Neural progenitor cell (in vitro differentiated cells): ENCODE results near the gene PEMT. TPM values are rescaled to one million over a fixed set of nuclear protein-coding genes. Genes with fewer than 3 reads are reported as not detected.
A peak's percentile ranks its signal among the peaks of the same experiment; 100 is the strongest.

ENCODE experiments used
- DNase-seq: peaks from one replicate; pipeline ENCODE4 v3.0.0-alpha.2; 2016; ENCODE audit warnings: low spot score
- H2AFZ ChIP-seq: fragments of 200-600 bp; sonication (generic); replicated peaks from 2 replicates; pipeline ENCODE4 v1.6.1; 2016; ENCODE audit warnings: antibody characterized with exemption
- H3F3A ChIP-seq: fragments of 200-600 bp; sonication (generic); 2 replicates; pipeline ENCODE4 v1.6.1; 2016; ENCODE audit warnings: antibody characterized with exemption, low read depth
- H3K27ac ChIP-seq: fragments of 200-600 bp; sonication (generic); 2 replicates; pipeline ENCODE4 v1.5.1; 2016; ENCODE audit warnings: mild to moderate bottlenecking
- H3K27me3 ChIP-seq: fragments of 200-600 bp; sonication (generic); 2 replicates; pipeline ENCODE4 v1.6.1; 2016; ENCODE audit warnings: mild to moderate bottlenecking, moderate library complexity
- H3K36me3 ChIP-seq: fragments of 200-600 bp; sonication (generic); 2 replicates; pipeline ENCODE4 v1.5.1; 2016
- H3K4me1 ChIP-seq: fragments of 200-600 bp; sonication (generic); 2 replicates; pipeline ENCODE4 v1.6.1; 2016; ENCODE audit warnings: mixed run types
- H3K4me2 ChIP-seq: fragments of 200-600 bp; sonication (generic); 2 replicates; pipeline ENCODE4 v1.6.1; 2016
- H3K4me3 ChIP-seq: fragments of 200-600 bp; sonication (generic); 2 replicates; pipeline ENCODE4 v1.5.1; 2016
- H3K79me2 ChIP-seq: fragments of 200-600 bp; sonication (generic); 2 replicates; pipeline ENCODE4 v1.6.1; 2016; ENCODE audit warnings: low read depth
- H3K9ac ChIP-seq: fragments of 200-600 bp; sonication (generic); 2 replicates; pipeline ENCODE4 v1.6.1; 2016
- H3K9me3 ChIP-seq: fragments of 200-600 bp; sonication (generic); 2 replicates; pipeline ENCODE4 v1.5.1; 2016; ENCODE audit warnings: low read depth
- H4K20me1 ChIP-seq: fragments of 200-600 bp; sonication (generic); 2 replicates; pipeline ENCODE4 v1.6.1; 2016; ENCODE audit warnings: low read depth
- H3K27ac Mint-ChIP-seq: 3 replicates; pipeline ENCODE4 v1.8.0; 2021; ENCODE audit warnings: mixed read lengths
- H3K27me3 Mint-ChIP-seq: 2 replicates; pipeline ENCODE4 v1.8.0; 2022; ENCODE audit warnings: low read depth, mild to moderate bottlenecking, inconsistent platforms, moderate library complexity, mixed read lengths; ENCODE audit not compliant: insufficient read depth
- H3K36me3 Mint-ChIP-seq: 3 replicates; pipeline ENCODE4 v1.8.0; 2021; ENCODE audit warnings: mixed read lengths
- H3K4me1 Mint-ChIP-seq: 3 replicates; pipeline ENCODE4 v1.8.0; 2021; ENCODE audit warnings: mixed read lengths
- H3K4me3 Mint-ChIP-seq: 3 replicates; pipeline ENCODE4 v1.8.0; 2021; ENCODE audit warnings: mild to moderate bottlenecking, moderate library complexity, mixed read lengths
- H3K9me3 Mint-ChIP-seq: 3 replicates; pipeline ENCODE4 v1.8.0; 2020; ENCODE audit warnings: mixed read lengths
- EZH2 ChIP-seq: fragments of 200-600 bp; sonication (generic); IDR thresholded peaks from 2 replicates; pipeline ENCODE4 v1.6.1; 2017; ENCODE audit warnings: antibody characterized with exemption, mild to moderate bottlenecking, moderate library complexity
- EZH2phosphoT487 ChIP-seq: fragments of 200-600 bp; sonication (generic); IDR thresholded peaks from 2 replicates; pipeline ENCODE4 v1.6.1; 2017; ENCODE audit warnings: antibody characterized with exemption
- total RNA-seq: library from RNA; depleted of rRNA; stranded (reverse); fragments of >200 nt; gene quantifications from 2 replicates; pipeline ENCODE4 v1.2.3, GENCODE V29; 2015; ENCODE audit warnings: low replicate concordance
- TF ChIP-seq, protein P1 (sequence below): fragments of 200-600 bp; sonication (generic); IDR thresholded peaks from 2 replicates; pipeline ENCODE4 v1.5.1; 2017; ENCODE audit warnings: antibody characterized with exemption, mild to moderate bottlenecking

Gene PEMT
- total RNA-seq, 1 donor from 2014 or later, result 17.7 TPM

DNA sequence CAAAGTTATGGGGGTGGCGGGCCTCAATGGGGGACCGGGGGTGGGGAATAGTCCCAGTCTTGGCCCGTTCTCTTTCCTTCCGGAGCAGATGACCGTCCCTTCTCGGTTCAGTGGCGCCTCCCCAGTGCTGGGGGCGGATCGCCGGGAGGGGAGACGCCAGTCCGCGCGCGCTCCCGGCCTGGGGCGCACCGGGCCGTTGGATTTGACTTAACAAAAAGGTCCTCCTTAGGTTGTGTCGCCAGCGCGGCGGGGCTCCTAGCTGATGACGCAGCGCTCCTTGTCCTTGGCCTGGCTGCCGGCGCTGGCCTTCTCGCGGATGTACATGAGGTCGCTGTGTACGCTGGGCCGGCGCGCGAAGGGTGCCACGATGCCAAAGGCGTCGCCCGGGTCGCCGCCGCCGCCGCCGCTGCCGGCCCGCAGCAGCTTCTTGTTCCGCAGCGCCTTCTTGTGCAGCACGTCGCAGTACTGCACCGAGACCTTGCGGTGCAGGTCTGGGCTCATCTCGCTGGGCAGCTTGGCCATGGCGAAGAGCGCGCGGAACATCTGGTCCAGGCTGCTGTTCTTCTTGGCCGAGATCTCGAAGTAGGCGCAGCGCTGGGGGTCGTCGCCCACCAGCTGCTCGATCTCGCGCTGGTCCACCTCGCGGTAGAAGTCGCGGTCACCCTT is 96.5 kb downstream of the PEMT start:
- H3K27ac ChIP-seq, result no peak overlapping the region
- peak overlapping the region; percentile 88 for H3K4me3 Mint-ChIP-seq
- H3K4me1 Mint-ChIP-seq, result peaks cover 31% of the 10 kb centered on the region
- no peaks in the 10 kb centered on the region for H3K9me3 ChIP-seq
- no peak overlapping the region for H2AFZ ChIP-seq
- peaks cover 16% of the 10 kb centered on the region for H3K27me3 Mint-ChIP-seq
- no peaks in the 10 kb centered on the region for H3K9me3 Mint-ChIP-seq
- H3K4me1 ChIP-seq, result peaks cover 47% of the 10 kb centered on the region
- peaks cover 58% of the 10 kb centered on the region for H4K20me1 ChIP-seq
- peak overlapping the region; percentile 85 for H3K4me2 ChIP-seq
- H3K27ac Mint-ChIP-seq, result no peak overlapping the region
- H3K27me3 ChIP-seq, result peaks cover 31% of the 10 kb centered on the region
- TF ChIP-seq, protein P1, sequence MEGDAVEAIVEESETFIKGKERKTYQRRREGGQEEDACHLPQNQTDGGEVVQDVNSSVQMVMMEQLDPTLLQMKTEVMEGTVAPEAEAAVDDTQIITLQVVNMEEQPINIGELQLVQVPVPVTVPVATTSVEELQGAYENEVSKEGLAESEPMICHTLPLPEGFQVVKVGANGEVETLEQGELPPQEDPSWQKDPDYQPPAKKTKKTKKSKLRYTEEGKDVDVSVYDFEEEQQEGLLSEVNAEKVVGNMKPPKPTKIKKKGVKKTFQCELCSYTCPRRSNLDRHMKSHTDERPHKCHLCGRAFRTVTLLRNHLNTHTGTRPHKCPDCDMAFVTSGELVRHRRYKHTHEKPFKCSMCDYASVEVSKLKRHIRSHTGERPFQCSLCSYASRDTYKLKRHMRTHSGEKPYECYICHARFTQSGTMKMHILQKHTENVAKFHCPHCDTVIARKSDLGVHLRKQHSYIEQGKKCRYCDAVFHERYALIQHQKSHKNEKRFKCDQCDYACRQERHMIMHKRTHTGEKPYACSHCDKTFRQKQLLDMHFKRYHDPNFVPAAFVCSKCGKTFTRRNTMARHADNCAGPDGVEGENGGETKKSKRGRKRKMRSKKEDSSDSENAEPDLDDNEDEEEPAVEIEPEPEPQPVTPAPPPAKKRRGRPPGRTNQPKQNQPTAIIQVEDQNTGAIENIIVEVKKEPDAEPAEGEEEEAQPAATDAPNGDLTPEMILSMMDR, result no peak
- TF ChIP-seq EZH2, result peak; percentile 88
- H3K9ac ChIP-seq, result no peak overlapping the region
- no peaks in the 10 kb centered on the region for H3K36me3 ChIP-seq
- peaks cover 39% of the 10 kb centered on the region for H3F3A ChIP-seq
- DNase-seq, result peak; percentile 77
- peaks cover 11% of the 10 kb centered on the region for H3K36me3 Mint-ChIP-seq
- peak overlapping the region; percentile 67 for H3K4me3 ChIP-seq
- no peaks in the 10 kb centered on the region for H3K79me2 ChIP-seq

DNA sequence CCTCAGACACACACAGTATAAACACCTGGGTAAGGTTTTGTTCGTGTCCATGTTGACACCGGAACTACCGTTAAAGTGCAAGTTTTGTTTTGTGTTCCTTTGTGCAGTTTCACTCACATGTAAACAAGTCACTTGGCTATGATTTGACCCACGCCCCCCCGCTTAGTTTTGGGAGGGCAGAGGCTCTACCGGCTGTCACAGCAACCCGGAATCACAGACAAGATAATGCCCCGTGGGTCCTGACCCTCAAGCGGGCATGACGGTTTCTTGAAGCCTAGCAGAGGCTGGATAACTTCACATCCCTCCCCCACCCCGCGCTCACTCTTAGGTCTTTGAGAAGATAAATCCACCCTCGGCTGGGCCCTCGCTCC is 97.0 kb downstream of the PEMT start:
- H3K9me3 Mint-ChIP-seq, result no peaks in the 10 kb centered on the region
- H3K4me1 Mint-ChIP-seq, result peaks cover 31% of the 10 kb centered on the region
- Histone ChIP-seq H2AFZ (no peak overlapping the region), H3K4me3 (peak overlapping the region; percentile 67), H4K20me1 (peaks cover 63% of the 10 kb centered on the region), H3K36me3 (no peaks in the 10 kb centered on the region), H3K4me2 (peak overlapping the region; percentile 85), H3K79me2 (no peaks in the 10 kb centered on the region), H3F3A (peaks cover 39% of the 10 kb centered on the region), H3K9me3 (no peaks in the 10 kb centered on the region), H3K4me1 (peaks cover 47% of the 10 kb centered on the region), H3K27me3 (peaks cover 31% of the 10 kb centered on the region), H3K27ac (no peak overlapping the region), H3K9ac (no peak overlapping the region)
- H3K27ac Mint-ChIP-seq, result no peak overlapping the region
- H3K4me3 Mint-ChIP-seq, result peak overlapping the region; percentile 80
- H3K36me3 Mint-ChIP-seq, result peaks cover 13% of the 10 kb centered on the region
- H3K27me3 Mint-ChIP-seq, result peaks cover 16% of the 10 kb centered on the region
- DNase-seq, result no peak
- no peak for TF ChIP-seq EZH2phosphoT487
- no peak for TF ChIP-seq EZH2
- TF ChIP-seq, protein P1, result no peak

DNA sequence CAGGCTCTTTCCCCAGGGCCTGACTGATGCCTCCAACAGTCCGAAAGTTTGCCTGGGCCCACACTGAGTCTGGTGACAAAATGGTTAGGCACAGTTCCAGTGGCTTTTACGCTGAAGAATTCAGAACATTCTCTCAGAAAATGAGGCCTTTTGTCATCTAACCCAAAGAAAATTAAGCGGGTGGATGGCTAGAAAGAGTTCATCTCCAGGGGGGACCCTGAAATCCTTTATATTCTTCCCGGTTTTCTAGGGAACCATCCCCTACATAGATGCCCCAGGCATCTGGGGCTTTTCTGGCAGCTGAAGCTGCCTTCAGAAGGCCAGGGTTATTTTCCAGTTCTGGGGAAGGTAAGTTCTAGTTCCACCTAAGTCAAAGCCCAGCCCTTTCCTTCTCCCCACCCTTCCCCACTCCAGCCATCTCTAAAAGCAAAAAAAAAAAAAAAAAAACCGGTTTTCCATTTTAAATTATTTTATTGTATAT is 97.5 kb downstream of the PEMT start:
- H3K4me1 ChIP-seq, result peaks cover 47% of the 10 kb centered on the region
- H3K4me3 ChIP-seq, result peak overlapping the region; percentile 67
- H3K4me3 Mint-ChIP-seq, result peak overlapping the region; percentile 72

More for the DNA sequence above, 97.5 kb downstream of the PEMT start:
- Histone ChIP-seq H3K27ac (peak overlapping the region; percentile 43), H2AFZ (no peak overlapping the region), H3K27me3 (peaks cover 31% of the 10 kb centered on the region), H3K36me3 (no peaks in the 10 kb centered on the region), H4K20me1 (peaks cover 67% of the 10 kb centered on the region), H3K79me2 (peaks cover 1% of the 10 kb centered on the region), H3K4me2 (peak overlapping the region; percentile 85), H3K9me3 (no peaks in the 10 kb centered on the region), H3F3A (peaks cover 39% of the 10 kb centered on the region), H3K9ac (no peak overlapping the region)
- peak; percentile 70 for DNase-seq
- H3K27ac Mint-ChIP-seq, result no peak overlapping the region
- H3K36me3 Mint-ChIP-seq, result peaks cover 15% of the 10 kb centered on the region
- no peaks in the 10 kb centered on the region for H3K9me3 Mint-ChIP-seq
- H3K4me1 Mint-ChIP-seq, result peaks cover 31% of the 10 kb centered on the region
- TF ChIP-seq EZH2, result no peak
- TF ChIP-seq, protein P1, result no peak
- TF ChIP-seq EZH2phosphoT487, result no peak
- H3K27me3 Mint-ChIP-seq, result peaks cover 16% of the 10 kb centered on the region
